GM21360 (cell line): ENCODE measurements around the gene TH.

Experiments
- ATAC-seq: cut with Tn5 transposase; IDR thresholded peaks from one replicate; pipeline ENCODE4 v1.9.1; 2021; ENCODE audit warnings: mild to moderate bottlenecking, moderate library complexity; ENCODE audit not compliant: unreplicated experiment

Gene TH

DNA sequence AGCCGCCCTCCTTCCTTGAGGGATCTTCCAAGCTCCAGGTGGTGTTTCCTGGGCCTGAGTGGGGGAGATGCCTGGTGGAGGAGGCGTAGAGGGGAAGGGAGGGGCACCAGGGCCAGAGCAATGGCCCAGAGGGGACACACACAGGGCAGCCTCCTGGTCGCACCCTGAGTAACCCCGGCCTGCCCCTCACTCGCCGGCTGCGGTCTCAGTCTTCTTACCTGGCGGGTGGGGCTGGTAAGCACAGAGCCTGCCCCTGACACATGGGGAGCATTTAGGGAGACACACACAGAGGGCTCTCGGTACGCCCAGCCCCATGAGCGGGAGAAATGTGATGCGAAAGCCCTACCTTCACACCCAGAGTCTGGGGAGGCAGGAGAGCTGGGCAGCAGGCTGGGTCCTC, 56.3 kb downstream of the TH start:
- ATAC-seq, result no peak

DNA sequence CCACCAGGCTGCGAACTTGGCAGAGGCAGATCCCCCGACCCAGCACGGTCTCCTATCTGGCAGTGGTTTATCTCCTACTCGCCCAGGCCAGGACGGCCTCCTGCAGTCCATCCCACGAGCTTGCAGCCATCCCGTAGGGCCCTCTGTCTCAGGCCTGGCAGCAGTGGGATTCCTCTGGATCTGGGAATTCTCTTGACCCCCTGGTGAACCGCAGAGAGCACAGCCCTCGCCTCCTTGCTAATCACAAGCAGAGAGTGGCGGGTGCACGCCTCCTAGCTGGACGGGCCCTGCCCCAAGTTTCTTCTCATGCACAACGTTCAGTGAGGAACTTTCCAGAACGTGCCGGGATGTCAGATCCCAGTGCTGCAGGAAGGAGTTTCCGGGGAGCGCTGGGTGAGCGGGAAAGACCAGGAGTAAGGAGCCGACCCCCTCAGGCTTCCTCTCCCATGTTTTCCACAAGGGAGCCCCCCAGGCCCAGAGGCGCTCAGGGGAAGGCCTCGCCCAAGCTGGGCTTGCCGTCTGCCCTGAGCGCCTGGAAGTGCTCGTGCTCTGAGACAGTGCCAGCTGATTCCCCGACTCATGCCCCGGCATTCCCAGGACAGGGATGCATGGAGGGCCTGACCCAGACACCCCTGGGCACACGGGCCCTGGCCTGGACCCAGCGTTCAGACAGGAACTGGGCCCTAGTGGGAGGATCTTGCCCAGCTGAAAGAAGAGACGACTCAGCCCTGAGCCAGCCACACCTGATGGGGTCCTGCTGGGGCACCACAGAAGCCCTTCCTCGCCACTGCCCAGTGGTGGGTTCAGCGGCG, 57.0 kb downstream of the TH start:
- no peak for ATAC-seq
